ENCODE measurements around the gene MYPN. TPM values are rescaled to one million over a fixed set of nuclear protein-coding genes. Genes with fewer than 3 reads are reported as not detected.
"Not testable (repeated sequence)": the region's sequence is repeated elsewhere in the genome, so short reads cannot be mapped to it uniquely, and the experiment has no call there.

MYPN gene
- total RNA-seq, 1 experiment from 2014 or later, result 0.40 TPM

DNA sequence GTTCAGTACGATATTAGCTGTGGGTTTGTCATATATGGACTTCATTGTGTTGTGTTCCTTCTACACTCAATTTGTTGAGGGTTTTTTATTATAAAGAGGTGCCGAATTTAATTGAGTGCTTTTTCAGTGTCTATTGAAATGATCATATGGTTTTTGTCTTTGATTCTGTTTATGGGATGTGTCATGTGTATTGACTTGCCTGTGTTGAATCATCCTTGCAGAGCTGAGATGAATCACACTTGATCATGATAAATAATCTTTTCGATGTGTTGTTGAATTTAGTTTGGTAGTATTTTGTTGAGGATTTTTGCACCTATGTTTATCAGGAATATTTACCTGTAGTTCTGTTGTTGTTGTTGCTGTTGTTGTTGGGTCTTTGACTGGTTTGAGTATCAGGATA is 82.8 kb downstream of the MYPN start:
- H3K9me3 ChIP-seq (replicated peaks), result 0 out of 2 replicates have a peak, but pooled peaks cover 2% of the 10 kb centered on the region
- no peaks in the 10 kb centered on the region for H3K27me3 ChIP-seq
- no peaks in the 10 kb centered on the region for H3K4me1 ChIP-seq
- H3K27ac ChIP-seq, result no peak overlapping the region
- H3K36me3 ChIP-seq, result no peaks in the 10 kb centered on the region
- H3K4me3 ChIP-seq, result no peak overlapping the region
- no peak for DNase-seq

DNA sequence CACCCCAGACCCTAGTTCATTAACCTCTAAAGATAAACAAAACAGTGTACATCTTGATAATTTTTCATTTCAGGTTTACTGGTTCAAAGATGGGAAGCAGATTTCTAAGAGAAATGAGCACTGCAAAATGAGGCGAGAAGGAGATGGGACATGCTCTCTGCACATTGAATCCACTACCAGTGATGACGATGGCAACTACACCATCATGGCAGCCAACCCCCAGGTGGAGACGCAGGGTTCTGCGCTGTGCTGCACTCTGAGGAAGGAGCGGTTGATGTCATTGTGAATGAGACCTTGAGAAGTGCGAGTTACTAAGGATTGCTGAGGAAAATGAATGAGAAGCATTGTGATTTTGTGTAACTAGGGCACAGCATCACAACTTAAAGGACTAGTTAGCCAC is 85.0 kb downstream of the MYPN start:
- Histone ChIP-seq H3K4me3 (no peak overlapping the region), H3K27ac (no peak overlapping the region), H3K9me3 (replicated peaks) (0 out of 2 replicates have a peak, but pooled peaks cover 2% of the 10 kb centered on the region), H3K4me1 (no peaks in the 10 kb centered on the region), H3K27me3 (no peaks in the 10 kb centered on the region), H3K36me3 (no peaks in the 10 kb centered on the region)
- no peak for DNase-seq

DNA sequence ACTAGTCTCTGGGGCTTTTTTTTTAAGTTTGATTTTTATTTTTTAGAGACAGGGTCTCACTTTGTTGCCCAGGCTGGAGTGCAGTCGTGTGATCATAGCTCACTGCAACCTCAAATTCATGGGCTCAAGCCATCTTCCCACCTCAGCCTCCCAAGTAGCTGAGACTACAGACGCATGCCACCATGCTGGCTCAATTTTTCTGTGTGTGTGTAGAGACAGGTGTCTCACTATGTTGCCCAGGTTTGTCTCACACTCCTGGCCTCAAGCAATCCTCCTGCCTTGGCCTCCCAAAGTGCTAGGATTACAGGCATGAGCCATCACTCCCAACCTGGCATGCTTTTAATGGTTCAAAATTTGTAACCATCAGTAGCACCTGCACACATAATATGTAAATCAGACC is 86.5 kb downstream of the MYPN start:
- not testable (repeated sequence) for H3K36me3 ChIP-seq; H3K4me1 ChIP-seq; H3K9me3 ChIP-seq (replicated peaks); H3K27ac ChIP-seq; H3K27me3 ChIP-seq; DNase-seq; H3K4me3 ChIP-seq

DNA sequence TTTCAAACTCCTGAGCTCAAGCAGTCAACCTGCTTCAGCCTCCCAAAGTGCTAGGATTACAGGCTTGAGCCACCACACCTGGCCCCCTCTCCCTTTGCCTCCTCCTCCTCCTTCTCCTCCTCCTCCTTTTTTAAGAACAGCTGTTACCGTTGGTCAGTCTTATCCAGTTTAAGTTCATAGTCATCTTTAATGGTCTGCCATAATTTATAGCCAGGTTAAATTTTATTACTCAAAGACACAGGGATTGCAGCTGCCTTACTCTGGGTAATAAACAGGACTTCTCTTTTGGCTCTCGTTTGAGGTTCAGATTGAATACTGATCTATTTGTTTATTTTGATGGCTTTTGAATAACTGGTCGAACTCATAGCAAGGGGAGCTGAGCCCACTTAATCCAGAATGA is 87.4 kb downstream of the MYPN start:
- Histone ChIP-seq H3K27me3 (no peaks in the 10 kb centered on the region), H3K4me3 (no peak overlapping the region), H3K9me3 (replicated peaks) (0 out of 2 replicates have a peak, but pooled peaks cover 2% of the 10 kb centered on the region), H3K27ac (no peak overlapping the region), H3K4me1 (no peaks in the 10 kb centered on the region), H3K36me3 (no peaks in the 10 kb centered on the region)
- DNase-seq, result no peak

DNA sequence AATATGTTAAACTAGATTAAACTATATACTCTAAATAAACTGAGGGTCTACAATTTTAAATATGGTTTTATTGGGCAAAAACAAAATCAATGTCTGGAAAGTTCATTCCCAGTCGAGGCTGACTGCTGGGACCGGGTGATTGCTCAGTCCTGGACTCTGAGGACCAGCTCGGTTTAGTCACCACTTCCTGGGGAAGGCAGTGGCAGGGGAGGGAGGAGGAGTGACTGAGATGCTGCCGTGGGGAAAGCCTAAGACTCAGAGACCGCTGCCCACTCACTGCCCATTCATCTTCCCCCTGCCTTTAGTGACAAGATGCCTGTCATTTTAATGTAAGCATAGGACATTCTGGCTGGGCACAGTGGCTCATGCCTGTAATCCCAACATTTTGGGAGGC is 93.7 kb downstream of the MYPN start:
- no peak for DNase-seq
- Histone ChIP-seq H3K27me3 (no peaks in the 10 kb centered on the region), H3K36me3 (no peaks in the 10 kb centered on the region), H3K4me1 (no peaks in the 10 kb centered on the region), H3K4me3 (no peak overlapping the region), H3K27ac (no peak overlapping the region), H3K9me3 (replicated peaks) (no peaks in the 10 kb centered on the region)

DNA sequence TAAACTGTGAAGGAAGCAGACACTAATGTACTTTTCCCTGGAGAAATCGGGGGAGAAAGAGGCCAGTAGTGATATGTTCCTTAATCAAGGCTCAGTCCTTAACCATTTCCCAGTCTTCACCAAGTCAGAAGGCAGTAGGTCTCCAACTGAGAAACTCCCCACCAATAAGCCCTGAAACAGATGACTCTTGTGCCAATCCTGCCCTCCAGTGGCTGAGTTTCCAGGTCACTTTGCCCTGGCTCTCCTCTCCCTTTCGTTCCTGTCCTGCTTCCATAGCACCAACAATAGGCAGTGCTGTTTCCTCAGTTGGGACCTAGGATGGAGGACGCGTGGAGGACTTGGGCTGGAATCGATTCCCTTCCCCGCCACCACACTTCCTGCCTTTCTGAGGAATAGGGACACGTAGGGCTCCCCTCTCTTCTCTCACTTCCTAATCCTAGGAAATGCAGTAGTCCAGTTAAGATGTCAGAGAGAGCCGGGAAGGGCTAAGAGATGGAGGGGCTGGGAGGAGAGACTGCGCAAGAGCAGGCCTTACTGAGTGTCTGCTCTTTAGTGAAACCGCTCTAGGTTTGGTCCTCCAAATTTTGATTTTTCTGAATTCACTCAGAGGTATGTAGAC is 99.2 kb downstream of the MYPN start:
- no peaks in the 10 kb centered on the region for H3K9me3 ChIP-seq (replicated peaks)
- H3K4me3 ChIP-seq, result no peak overlapping the region
- H3K4me1 ChIP-seq, result no peaks in the 10 kb centered on the region
- no peaks in the 10 kb centered on the region for H3K36me3 ChIP-seq
- no peaks in the 10 kb centered on the region for H3K27me3 ChIP-seq
- no peak overlapping the region for H3K27ac ChIP-seq
- peak; percentile 63 to 82 for DNase-seq

DNA sequence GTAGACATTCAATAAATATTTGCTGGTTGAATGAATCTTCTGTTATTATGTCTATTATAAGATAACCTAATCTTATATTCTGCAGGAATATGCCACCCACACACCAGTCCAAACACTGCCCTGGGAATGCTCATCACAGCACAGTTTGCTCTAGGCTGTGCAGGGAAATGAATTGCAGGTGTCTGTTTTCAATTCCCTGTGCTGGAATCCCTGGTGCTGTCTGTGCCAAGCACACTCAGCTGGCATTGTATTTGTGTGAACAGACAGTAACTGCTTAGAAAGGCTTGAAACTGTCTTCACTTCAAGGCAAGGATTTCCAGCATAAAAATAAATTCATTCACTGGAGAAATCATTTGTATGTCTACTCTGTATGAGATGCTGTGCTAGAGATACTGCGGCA is 102.4 kb downstream of the MYPN start:
- Histone ChIP-seq H3K4me3 (no peak overlapping the region), H3K9me3 (replicated peaks) (no peaks in the 10 kb centered on the region), H3K36me3 (no peaks in the 10 kb centered on the region), H3K4me1 (0 out of 2 replicates have a peak, but pooled peaks cover 4% of the 10 kb centered on the region), H3K27ac (no peak overlapping the region), H3K27me3 (no peaks in the 10 kb centered on the region)
- no peak for DNase-seq

DNA sequence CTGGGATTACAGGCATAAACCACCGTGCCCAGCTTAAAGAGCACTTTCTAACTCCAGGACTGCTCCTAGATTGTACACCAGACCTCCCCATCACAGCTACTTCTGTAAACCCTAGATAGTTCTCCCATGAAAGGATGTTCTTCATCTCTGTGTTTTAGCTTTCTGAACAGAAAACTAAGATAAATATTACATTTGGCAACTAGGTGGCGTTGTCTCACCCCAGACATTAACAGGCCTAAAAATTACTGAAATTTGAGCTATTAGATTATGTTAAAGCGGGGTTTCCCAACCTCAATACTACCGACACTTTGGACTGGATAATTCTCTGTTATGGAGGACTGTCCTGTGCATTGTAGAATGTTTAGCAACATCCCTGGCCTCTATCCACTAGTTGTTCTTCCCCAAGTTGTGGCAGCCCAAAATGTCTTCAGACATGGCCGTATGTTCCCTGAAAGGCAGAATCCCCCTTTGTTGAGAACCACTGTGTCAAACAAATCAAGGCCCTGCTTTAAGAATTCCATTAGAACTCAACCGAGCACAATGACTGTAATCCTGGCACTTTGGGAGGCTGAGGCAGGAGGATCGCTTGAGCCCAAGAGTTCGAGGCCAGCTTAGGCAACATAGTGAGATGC is 103.5 kb downstream of the MYPN start:
- H3K27me3 ChIP-seq, result no peaks in the 10 kb centered on the region
- H3K36me3 ChIP-seq, result no peaks in the 10 kb centered on the region
- H3K4me1 ChIP-seq, result 0 out of 2 replicates have a peak, but pooled peaks cover 4% of the 10 kb centered on the region
- no peaks in the 10 kb centered on the region for H3K9me3 ChIP-seq (replicated peaks)
- H3K27ac ChIP-seq, result no peak overlapping the region
- DNase-seq, result peak in 1 of 2 experiments; percentile 49
- no peak overlapping the region for H3K4me3 ChIP-seq

DNA sequence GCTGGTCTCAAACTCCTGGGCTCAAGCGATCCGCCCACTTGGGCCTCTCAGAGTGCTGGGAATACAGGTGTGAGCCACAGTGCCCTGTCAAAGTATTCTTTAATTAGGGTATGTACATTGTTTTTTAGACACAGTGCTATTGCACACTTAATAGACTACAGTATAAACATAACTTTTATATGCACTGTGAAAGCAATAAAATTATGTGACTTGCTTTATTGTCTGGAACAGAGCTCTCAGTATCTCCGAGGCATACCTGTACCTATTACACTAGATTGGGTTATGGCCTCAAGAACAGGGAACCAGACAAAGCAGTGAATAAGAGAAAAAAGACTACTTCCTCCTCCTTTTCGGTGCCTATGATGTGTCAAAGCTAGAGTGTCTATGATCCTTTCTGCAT is 109.5 kb downstream of the MYPN start:
- H3K4me1 ChIP-seq, result 0 out of 2 replicates have a peak, but pooled peaks cover 4% of the 10 kb centered on the region
- no peak for DNase-seq
- H3K9me3 ChIP-seq (replicated peaks), result no peaks in the 10 kb centered on the region
- no peak overlapping the region for H3K4me3 ChIP-seq
- H3K27me3 ChIP-seq, result no peaks in the 10 kb centered on the region
- H3K27ac ChIP-seq, result no peak overlapping the region
- H3K36me3 ChIP-seq, result no peaks in the 10 kb centered on the region

DNA sequence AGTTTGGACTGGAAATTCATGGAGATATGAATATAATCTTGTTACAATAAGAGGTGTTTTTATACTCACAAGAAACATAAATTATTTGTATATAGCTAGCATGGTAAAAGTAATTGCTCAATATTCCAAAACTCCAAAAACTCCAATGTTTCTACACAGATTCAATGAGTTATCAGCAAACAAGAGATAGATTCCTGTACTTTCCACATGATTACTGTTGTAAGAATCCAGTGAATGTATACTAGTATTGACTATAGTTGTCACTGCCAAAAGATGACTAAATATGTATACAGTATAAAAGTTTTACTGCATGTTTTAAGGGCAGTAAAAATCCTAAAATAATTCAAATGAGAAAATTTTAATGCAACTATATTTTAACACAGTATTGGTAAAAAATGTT is 111.9 kb downstream of the MYPN start:
- Histone ChIP-seq H3K4me3 (no peak overlapping the region), H3K4me1 (no peaks in the 10 kb centered on the region), H3K36me3 (no peaks in the 10 kb centered on the region), H3K9me3 (replicated peaks) (no peaks in the 10 kb centered on the region), H3K27ac (no peak overlapping the region), H3K27me3 (no peaks in the 10 kb centered on the region)
- DNase-seq, result no peak

DNA sequence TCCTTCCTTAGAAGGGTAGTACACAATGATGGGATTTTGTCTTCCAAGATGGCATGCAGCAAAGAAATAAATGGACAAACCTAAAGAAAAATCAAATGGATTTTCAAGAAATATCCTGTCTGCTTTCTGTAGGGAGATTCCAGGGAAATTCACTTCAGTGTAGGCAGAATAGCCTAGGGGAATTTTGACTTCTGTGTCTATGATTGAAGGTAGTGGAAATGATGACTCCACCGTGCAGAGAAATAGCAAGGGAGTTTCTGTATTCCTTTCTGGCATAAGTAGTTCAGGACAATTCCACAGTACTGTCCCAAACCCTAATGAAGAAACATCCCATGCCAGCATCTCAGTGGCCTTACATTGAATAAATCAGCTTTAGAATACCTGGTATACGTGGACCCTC is 113.1 kb downstream of the MYPN start:
- Histone ChIP-seq H3K36me3 (no peaks in the 10 kb centered on the region), H3K27ac (no peak overlapping the region), H3K27me3 (no peaks in the 10 kb centered on the region), H3K9me3 (replicated peaks) (no peaks in the 10 kb centered on the region), H3K4me1 (no peaks in the 10 kb centered on the region), H3K4me3 (no peak overlapping the region)
- no peak for DNase-seq

DNA sequence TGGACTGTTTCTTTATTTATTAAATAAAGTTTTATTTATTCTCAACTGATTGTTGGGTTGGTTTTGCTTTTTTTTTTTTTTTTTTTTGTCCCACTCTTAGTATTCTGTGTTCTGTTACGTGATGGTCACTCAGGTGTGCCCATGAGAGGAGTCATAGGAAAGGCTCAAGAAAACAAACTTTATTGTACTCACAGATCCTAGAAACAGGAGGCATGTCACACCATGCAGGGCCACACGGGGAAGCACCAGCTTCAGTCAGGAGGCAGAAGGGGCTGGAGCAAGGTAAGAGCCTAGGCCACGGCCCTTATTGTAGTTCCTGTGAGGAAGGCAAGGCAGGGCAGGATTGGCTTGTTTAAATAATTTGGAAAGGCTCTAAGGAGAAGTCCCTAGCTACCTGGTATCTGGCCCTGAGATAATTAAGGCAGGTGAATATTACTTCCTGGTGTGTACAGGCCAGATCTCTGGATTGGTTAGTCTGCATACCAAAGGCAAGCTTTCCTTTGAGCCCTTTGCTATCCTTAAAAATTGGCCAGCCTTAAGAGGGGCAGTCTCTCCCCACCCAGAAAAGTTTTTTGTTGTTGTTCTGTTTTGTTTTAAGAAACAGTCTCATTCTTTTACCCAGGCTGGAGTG is 114.4 kb downstream of the MYPN start:
- Histone ChIP-seq H3K27me3 (no peaks in the 10 kb centered on the region), H3K27ac (no peak overlapping the region), H3K36me3 (no peaks in the 10 kb centered on the region), H3K4me1 (no peaks in the 10 kb centered on the region), H3K4me3 (no peak overlapping the region), H3K9me3 (replicated peaks) (no peaks in the 10 kb centered on the region)
- no peak for DNase-seq

DNA sequence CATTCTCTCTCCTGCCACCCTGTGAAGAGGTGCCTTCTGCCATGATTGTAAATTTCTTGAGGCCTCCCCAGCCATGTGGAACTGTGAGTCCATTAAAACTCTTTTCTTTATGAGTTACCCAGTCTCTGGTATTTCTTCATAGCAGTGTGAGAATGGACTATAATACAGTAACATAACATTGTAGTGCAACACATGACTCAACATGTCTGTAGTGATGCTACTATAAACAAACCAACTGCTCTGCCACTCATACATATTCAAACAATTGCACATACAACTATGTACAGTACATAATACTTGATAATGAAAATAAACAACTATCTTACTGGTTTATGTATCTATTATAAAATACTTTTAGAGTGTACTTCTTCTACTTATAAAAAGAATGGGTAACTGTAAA is 115.5 kb downstream of the MYPN start:
- no peaks in the 10 kb centered on the region for H3K27me3 ChIP-seq
- no peak for DNase-seq
- H3K4me3 ChIP-seq, result no peak overlapping the region
- no peaks in the 10 kb centered on the region for H3K4me1 ChIP-seq
- no peaks in the 10 kb centered on the region for H3K9me3 ChIP-seq (replicated peaks)
- H3K36me3 ChIP-seq, result no peaks in the 10 kb centered on the region
- no peak overlapping the region for H3K27ac ChIP-seq

DNA sequence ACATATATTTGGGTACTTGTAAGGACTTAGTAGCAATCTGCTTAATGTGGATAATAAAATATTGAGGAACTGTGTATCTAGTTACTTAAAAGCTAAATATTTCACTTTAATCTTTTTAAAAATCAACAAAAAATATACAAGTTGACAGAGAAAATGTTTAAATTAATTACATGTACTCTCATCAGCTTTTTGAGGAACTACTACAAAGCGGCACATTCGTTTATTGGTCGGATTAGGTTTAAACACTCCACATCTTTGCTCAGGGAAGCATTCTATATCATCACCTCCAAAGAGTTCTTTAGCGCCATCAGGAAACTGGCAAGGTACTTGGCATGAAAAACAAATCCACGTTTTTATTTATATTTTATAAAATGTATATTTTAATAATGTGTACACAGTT is 121.0 kb downstream of the MYPN start:
- Histone ChIP-seq H3K27ac (no peak overlapping the region), H3K4me1 (no peaks in the 10 kb centered on the region), H3K9me3 (replicated peaks) (no peaks in the 10 kb centered on the region), H3K4me3 (peak overlapping the region; percentile 67), H3K27me3 (no peaks in the 10 kb centered on the region), H3K36me3 (no peaks in the 10 kb centered on the region)
- DNase-seq, result no peak

DNA sequence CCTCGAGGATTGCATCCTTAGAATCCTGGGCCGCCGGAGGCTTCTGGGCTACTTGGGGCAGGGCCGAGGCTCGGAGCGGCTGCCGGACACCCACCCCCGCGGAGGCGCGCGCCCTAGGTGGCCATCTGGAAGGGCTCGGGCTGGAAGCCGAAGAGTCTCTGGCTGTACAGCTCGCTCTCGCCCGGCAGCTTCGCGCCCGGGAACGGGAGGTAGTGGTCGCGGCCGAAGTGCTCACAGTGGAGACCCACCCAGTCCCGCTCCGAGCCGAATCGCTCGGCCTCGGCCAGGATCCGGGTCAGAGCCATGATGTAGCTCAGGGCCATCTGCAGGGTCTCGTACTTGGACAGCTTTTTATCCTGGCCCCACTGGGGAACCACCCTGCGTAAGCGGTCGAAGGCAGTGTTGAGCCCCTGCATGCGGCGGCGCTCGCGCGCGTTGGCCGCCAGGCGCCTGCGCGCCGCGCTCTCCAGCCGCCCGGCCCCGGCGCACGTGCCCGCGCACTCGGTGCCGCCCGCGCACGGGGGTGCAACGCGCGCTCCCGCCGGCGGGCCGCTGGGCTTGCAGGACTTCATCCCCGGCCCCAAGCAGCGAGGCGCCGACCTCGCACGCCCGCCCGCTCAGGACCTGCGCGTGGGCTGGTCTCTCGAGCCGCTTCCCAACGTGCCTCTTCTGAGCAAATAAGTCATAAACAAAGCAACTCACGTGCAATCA is 122.0 kb downstream of the MYPN start:
- Histone ChIP-seq H3K27ac (peak overlapping the region; percentile 35; the same call in 1 of the 2 replicates), H3K9me3 (replicated peaks) (no peaks in the 10 kb centered on the region), H3K4me1 (no peaks in the 10 kb centered on the region), H3K36me3 (no peaks in the 10 kb centered on the region), H3K4me3 (peak overlapping the region; percentile 67), H3K27me3 (no peaks in the 10 kb centered on the region)
- DNase-seq, result peak; percentile 76 to 80
